BJ (cell line): ENCODE results near the gene ZHX3. TPM values are rescaled to one million over a fixed set of nuclear protein-coding genes. Genes with fewer than 3 reads are reported as not detected.

ENCODE experiments used
- CTCF ChIA-PET: fragments of 350-600 bp; formaldehyde crosslinking; extraction: SDS; loops from one replicate; lab custom pipeline; 2021; ENCODE audit warnings: antibody characterized with exemption, inconsistent platforms; lab: Yijun Ruan, JAX
- POLR2A ChIA-PET: fragments of 300-600 bp; sonication (Branson Sonifier 250); formaldehyde crosslinking; extraction: SDS; loops from one replicate; lab custom pipeline; 2021; ENCODE audit warnings: antibody characterized with exemption; lab: Charles Lee
- DNase-seq: peaks from one replicate; pipeline ENCODE4 v3.0.0-alpha.2; 2011; ENCODE audit warnings: low read depth
- H3K27me3 ChIP-seq: 2 replicates; pipeline ENCODE4 v1.6.0; 2011; ENCODE audit warnings: low read length; ENCODE audit not compliant: control insufficient read depth, insufficient read depth
- H3K36me3 ChIP-seq: 2 replicates; pipeline ENCODE4 v1.5.1; 2011; ENCODE audit warnings: low read length; ENCODE audit not compliant: control insufficient read depth, insufficient read depth
- H3K4me3 ChIP-seq: 2 replicates; pipeline ENCODE4 v1.5.1; 2011; ENCODE audit warnings: low read depth, mild to moderate bottlenecking, control low read depth, low read length
- CTCF ChIP-seq: IDR thresholded peaks from 2 replicates; pipeline ENCODE4 v1.5.1; 2011; ENCODE audit warnings: low read depth, mild to moderate bottlenecking, control low read depth, inconsistent platforms, low read length, moderate library complexity; ENCODE audit not compliant: insufficient read depth
- polyA plus RNA-seq: library from polyadenylated mRNA; depleted of rRNA; stranded (reverse); fragments of >200 nt; gene quantifications from 2 replicates; pipeline ENCODE4 v1.2.3, GENCODE V29; 2011

ZHX3 gene
- polyA plus RNA-seq, 1 experiment: 23.9 TPM

DNA sequence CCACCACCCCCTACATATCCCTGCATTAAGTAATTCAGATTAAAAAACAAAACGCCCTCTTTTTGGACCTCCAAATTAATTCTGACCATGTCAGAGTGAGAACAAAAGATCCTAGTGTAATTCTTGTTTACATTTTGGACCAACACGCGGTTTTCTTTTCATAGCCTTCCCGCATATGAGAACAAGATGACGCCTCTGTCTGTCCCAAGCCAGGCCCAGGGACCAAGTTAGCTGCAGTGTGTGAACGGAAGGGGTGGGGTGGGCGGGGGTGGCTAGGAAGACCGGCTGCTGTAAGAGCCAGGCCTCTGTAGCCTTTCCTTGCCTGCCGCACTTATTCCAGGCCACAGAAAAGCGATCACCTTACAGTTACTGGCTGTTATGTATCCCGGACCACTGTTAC lies 112.2 kb downstream of the ZHX3 start:
- no peaks in the 10 kb centered on the region for H3K27me3 ChIP-seq
- H3K4me3 ChIP-seq: no peak overlapping the region
- ChIA-PET CTCF (no interaction called here), POLR2A (no interaction called here)
- TF ChIP-seq CTCF: no peak
- no peak for DNase-seq
- H3K36me3 ChIP-seq: peaks cover 12% of the 10 kb centered on the region

- DNase-seq: no peak
- no peak for TF ChIP-seq CTCF
- H3K4me3 ChIP-seq: no peak overlapping the region
- H3K27me3 ChIP-seq: no peaks in the 10 kb centered on the region
- peaks cover 12% of the 10 kb centered on the region for H3K36me3 ChIP-seq
- CTCF ChIA-PET: interaction anchor here (1.2 to 2.7 kb wide), 2 partner anchors 13 to 32 kb away, joined by 3 to 8 read pairs; no protein-coding TSS in a partner anchor
- POLR2A ChIA-PET: no interaction called here
Observed at GRCh38 chr20:41204304-41205265, 112.9 kb downstream of the ZHX3 start.

- POLR2A ChIA-PET: no interaction called here
- Histone ChIP-seq H3K36me3 (peaks cover 12% of the 10 kb centered on the region), H3K4me3 (no peak overlapping the region), H3K27me3 (no peaks in the 10 kb centered on the region)
- TF ChIP-seq CTCF: no peak
- CTCF ChIA-PET: interaction anchor here (1.2 to 2.7 kb wide), 2 partner anchors 14 to 31 kb away, joined by 3 to 8 read pairs; no protein-coding TSS in a partner anchor
- no peak for DNase-seq
Observed at GRCh38 chr20:41203660-41204059, 113.9 kb downstream of the ZHX3 start.

- CTCF ChIA-PET: interaction anchor here (1.3 to 2.7 kb wide), 2 partner anchors 13 to 30 kb away, joined by 4 to 8 read pairs; no protein-coding TSS in a partner anchor
- POLR2A ChIA-PET: no interaction called here
- no peaks in the 10 kb centered on the region for H3K27me3 ChIP-seq
- no peak overlapping the region for H3K4me3 ChIP-seq
- peaks cover 12% of the 10 kb centered on the region for H3K36me3 ChIP-seq
- no peak for DNase-seq
- TF ChIP-seq CTCF: no peak
Observed at GRCh38 chr20:41202426-41202825, 115.1 kb downstream of the ZHX3 start.

DNA sequence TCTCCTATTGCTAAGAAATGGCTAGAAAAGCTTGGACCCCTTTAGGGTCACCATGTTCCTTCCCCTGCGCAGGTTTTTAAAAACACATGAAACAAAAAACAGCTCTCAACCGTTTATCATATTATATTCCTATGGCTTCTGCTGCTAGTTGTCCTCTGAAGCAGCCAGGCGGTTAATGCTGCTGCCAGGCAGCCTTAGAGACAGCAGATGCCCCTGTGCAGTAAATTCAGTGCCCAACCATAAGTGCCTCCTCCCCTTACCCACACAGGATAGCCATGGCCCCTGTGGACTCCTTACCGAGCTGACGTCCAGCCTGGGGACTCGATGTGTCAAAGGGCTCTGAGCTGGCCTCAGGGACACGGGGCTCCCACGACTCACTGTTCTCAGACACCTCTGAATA lies 115.8 kb downstream of the ZHX3 start:
- Histone ChIP-seq H3K36me3 (peaks cover 12% of the 10 kb centered on the region), H3K27me3 (no peaks in the 10 kb centered on the region), H3K4me3 (no peak overlapping the region)
- ChIA-PET CTCF (interaction anchor here (1.3 to 2.7 kb wide), 3 partner anchors 12 to 139 kb away, joined by 4 to 8 read pairs (median 4); partner anchors contain the start of gene LPIN3), POLR2A (no interaction called here)
- TF ChIP-seq CTCF: no peak
- no peak for DNase-seq
